ENCODE measurements around the gene DYNLT1.

DYNLT1 gene

DNA sequence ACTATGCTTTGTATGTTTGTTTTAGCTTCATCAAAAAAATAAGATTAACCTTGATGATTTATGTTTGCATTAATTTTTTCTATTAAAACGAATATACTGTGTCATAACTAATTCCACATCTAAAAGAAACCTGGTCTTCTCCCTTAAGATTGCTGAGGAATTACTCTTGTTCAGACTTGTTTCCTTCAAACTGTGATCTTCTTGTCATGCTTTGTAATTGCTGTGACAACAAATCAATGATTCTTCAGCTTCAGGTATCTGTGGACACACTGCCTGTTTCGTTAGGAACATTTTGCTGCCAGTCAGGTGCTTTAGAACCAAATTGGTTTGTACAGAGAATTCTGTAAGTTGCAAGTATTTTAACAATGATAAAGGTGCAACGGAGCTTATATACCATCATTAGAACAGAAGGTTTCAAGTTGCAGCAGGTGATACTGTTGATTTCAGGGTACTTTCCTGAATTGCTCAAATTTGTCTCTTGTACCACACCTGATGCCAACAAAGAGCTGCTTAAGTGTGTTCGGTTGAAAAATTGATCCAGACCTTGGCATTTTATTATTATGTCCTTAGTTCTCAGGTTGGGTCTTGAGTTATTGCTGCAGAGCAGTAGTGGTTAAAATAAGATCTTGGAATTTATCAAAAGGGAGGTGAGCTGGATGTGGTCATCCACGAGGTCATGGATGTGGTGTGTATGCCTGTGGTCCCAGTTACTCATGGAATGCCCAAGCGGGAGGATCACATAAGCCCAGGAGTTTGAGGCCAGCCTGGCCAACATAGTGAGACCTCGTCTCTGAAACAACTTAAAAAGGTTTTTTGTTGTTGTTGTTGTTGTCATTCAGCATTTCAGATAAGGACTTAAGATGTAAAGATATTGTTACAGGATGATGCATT, 24.8 kb upstream of the DYNLT1 start:
- H3K4me3 ChIP-seq (replicated peaks; ENCODE audit: low read depth, low read length) = no peak overlapping the region
- TF ChIP-seq CTCF (IDR thresholded peaks at IDR 0.05; ENCODE audit: low read length, missing control alignments) = no peak
- DNase-seq (ENCODE audit: low read depth) = no peak

GRCh38 chr6:158668707-158669103, 24.2 kb upstream of the DYNLT1 start:
- no peak for DNase-seq (ENCODE audit: low read depth)
- H3K4me3 ChIP-seq (replicated peaks; ENCODE audit: low read depth, low read length) = no peak overlapping the region
- TF ChIP-seq CTCF (IDR thresholded peaks at IDR 0.05; ENCODE audit: low read length, missing control alignments) = no peak

- no peak overlapping the region for H3K4me3 ChIP-seq (replicated peaks; ENCODE audit: low read depth, low read length)
- no peak for TF ChIP-seq CTCF (IDR thresholded peaks at IDR 0.05; ENCODE audit: low read length, missing control alignments)
- no peak for DNase-seq (ENCODE audit: low read depth)
Measured at GRCh38 chr6:158667360-158667981, 22.9 kb upstream of the DYNLT1 start.

GRCh38 chr6:158666628-158667359, 22.3 kb upstream of the DYNLT1 start:
- no peak for TF ChIP-seq CTCF (IDR thresholded peaks at IDR 0.05; ENCODE audit: low read length, missing control alignments)
- DNase-seq (ENCODE audit: low read depth) = peak; percentile 71

DNA sequence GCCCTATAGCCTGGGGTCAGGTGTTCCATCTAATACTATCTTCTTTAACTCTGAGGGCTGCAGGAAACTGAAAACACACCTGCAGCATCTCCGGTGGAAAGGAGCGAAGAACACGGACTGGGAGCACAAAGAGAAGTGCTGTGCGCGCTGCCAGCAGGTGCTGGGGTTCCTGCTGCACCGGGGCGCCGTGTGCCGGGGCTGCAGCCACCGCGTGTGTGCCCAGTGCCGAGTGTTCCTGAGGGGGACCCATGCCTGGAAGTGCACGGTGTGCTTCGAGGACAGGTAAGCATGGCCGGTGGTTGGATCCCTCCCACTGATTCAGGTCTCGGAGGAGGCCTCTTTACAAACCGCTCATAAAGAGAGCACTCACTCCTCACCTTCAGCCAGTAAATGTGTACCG, 20.8 kb upstream of the DYNLT1 start:
- TF ChIP-seq CTCF (IDR thresholded peaks at IDR 0.05; ENCODE audit: low read length, missing control alignments) = no peak
- H3K4me3 ChIP-seq (replicated peaks; ENCODE audit: low read depth, low read length) = no peak overlapping the region
- DNase-seq (ENCODE audit: low read depth) = no peak

More at GRCh38 chr6:158666628-158667359, 22.3 kb upstream of the DYNLT1 start:
- no peak overlapping the region for H3K4me3 ChIP-seq (replicated peaks; ENCODE audit: low read depth, low read length)

GRCh38 chr6:158663625-158664165, 19.2 kb upstream of the DYNLT1 start:
- no peak overlapping the region for H3K4me3 ChIP-seq (replicated peaks; ENCODE audit: low read depth, low read length)
- no peak for TF ChIP-seq CTCF (IDR thresholded peaks at IDR 0.05; ENCODE audit: low read length, missing control alignments)
- DNase-seq (ENCODE audit: low read depth) = no peak

Measured in fibroblast of pulmonary artery (primary cell).